Hepatocyte (in vitro differentiated cells): Measurements from ENCODE around the gene ALK. TPM values are rescaled to one million over a fixed set of nuclear protein-coding genes. Genes with fewer than 3 reads are reported as not detected.

Source experiments
- DNase-seq: peaks from one replicate; pipeline ENCODE4 v3.0.0-alpha.2; 2016; ENCODE audit warnings: low spot score
- H2AFZ ChIP-seq: fragments of 200-600 bp; sonication (generic); 2 replicates; pipeline ENCODE4 v1.6.0; 2016; ENCODE audit warnings: antibody characterized with exemption, mild to moderate bottlenecking
- H3K27ac ChIP-seq: fragments of 200-600 bp; sonication (generic); 2 replicates; pipeline ENCODE4 v1.5.1; 2016; ENCODE audit warnings: mild to moderate bottlenecking
- H3K27me3 ChIP-seq: fragments of 200-600 bp; sonication (generic); 2 replicates; pipeline ENCODE4 v1.6.1; 2016
- H3K36me3 ChIP-seq: fragments of 200-600 bp; sonication (generic); replicated peaks from 2 replicates; pipeline ENCODE4 v1.5.1; 2016; ENCODE audit warnings: low read depth; ENCODE audit not compliant: insufficient read depth
- H3K4me1 ChIP-seq: fragments of 200-600 bp; sonication (generic); 2 replicates; pipeline ENCODE4 v1.5.1; 2016; ENCODE audit warnings: mild to moderate bottlenecking, moderate library complexity; ENCODE audit not compliant: insufficient read depth
- H3K4me2 ChIP-seq: fragments of 200-600 bp; sonication (generic); 2 replicates; pipeline ENCODE4 v1.6.0; 2016
- H3K4me3 ChIP-seq: fragments of 200-600 bp; sonication (generic); 2 replicates; pipeline ENCODE4 v1.5.1; 2016; ENCODE audit warnings: mild to moderate bottlenecking
- H3K79me2 ChIP-seq: fragments of 200-600 bp; sonication (generic); 2 replicates; pipeline ENCODE4 v1.6.0; 2017; ENCODE audit warnings: mild to moderate bottlenecking
- H3K9me2 ChIP-seq: fragments of 200-600 bp; sonication (generic); replicated peaks from 2 replicates; pipeline ENCODE4 v1.6.0; 2017; ENCODE audit warnings: mild to moderate bottlenecking; ENCODE audit not compliant: insufficient read depth
- H3K9me3 ChIP-seq: fragments of 200-600 bp; sonication (generic); 2 replicates; pipeline ENCODE4 v1.5.1; 2016; ENCODE audit warnings: low read depth, mild to moderate bottlenecking
- H4K20me1 ChIP-seq: fragments of 200-600 bp; sonication (generic); 2 replicates; pipeline ENCODE4 v1.6.0; 2016; ENCODE audit warnings: mild to moderate bottlenecking; ENCODE audit not compliant: insufficient read depth, poor library complexity, severe bottlenecking
- EZH2 ChIP-seq: fragments of 200-600 bp; sonication (generic); IDR thresholded peaks from 2 replicates; pipeline ENCODE4 v1.6.1; 2016; ENCODE audit warnings: antibody characterized with exemption, mild to moderate bottlenecking, borderline replicate concordance
- EZH2phosphoT487 ChIP-seq: fragments of 200-600 bp; sonication (generic); IDR thresholded peaks from one replicate; pipeline ENCODE4 v1.6.1; 2018; ENCODE audit warnings: antibody characterized with exemption, mild to moderate bottlenecking, low read depth, moderate library complexity; ENCODE audit not compliant: unreplicated experiment, severe bottlenecking
- WGBS: methylation state at CpG from one replicate; pipeline ENCODE4 v1.1.6; 2016; ENCODE audit warnings: low lambda C conversion rate; ENCODE audit errors: missing lambda C conversion rate; 5-methylcytosine and 5-hydroxymethylcytosine counted together
- polyA plus RNA-seq: library from polyadenylated mRNA; unstranded; fragments of >200 nt; fragmentation: Nextera tagmentation; extraction: Ambion mirVana; gene quantifications from 2 replicates; pipeline ENCODE4 v1.2.1, GENCODE V29; 2016
- total RNA-seq: library from RNA; depleted of rRNA; stranded (reverse); fragments of >200 nt; gene quantifications from 2 replicates; pipeline ENCODE4 v1.2.3, GENCODE V29; 2014
- TF ChIP-seq, protein P1 (sequence below): fragments of 200-600 bp; sonication (generic); IDR thresholded peaks from 2 replicates; pipeline ENCODE4 v1.5.1; 2016; ENCODE audit warnings: antibody characterized with exemption, mild to moderate bottlenecking; ENCODE audit not compliant: poor library complexity

Gene ALK
- total and polyA plus RNA-seq, 2 experiments from 2014 or later: 0.16 to 0.27 TPM

GRCh38 chr2:29561181-29561580, 360.2 kb downstream of the ALK start:
- Histone ChIP-seq H3K27ac (no peak overlapping the region), H3K27me3 (peaks cover 3% of the 10 kb centered on the region), H3K4me2 (no peak overlapping the region), H3K4me3 (no peak overlapping the region), H3K9me2 (no peaks in the 10 kb centered on the region), H3K4me1 (no peaks in the 10 kb centered on the region), H3K9me3 (no peaks in the 10 kb centered on the region), H2AFZ (no peak overlapping the region), H3K79me2 (no peaks in the 10 kb centered on the region), H4K20me1 (no peaks in the 10 kb centered on the region), H3K36me3 (no peaks in the 10 kb centered on the region)
- TF ChIP-seq EZH2 (no peak), EZH2phosphoT487 (no peak)
- TF ChIP-seq, protein P1, sequence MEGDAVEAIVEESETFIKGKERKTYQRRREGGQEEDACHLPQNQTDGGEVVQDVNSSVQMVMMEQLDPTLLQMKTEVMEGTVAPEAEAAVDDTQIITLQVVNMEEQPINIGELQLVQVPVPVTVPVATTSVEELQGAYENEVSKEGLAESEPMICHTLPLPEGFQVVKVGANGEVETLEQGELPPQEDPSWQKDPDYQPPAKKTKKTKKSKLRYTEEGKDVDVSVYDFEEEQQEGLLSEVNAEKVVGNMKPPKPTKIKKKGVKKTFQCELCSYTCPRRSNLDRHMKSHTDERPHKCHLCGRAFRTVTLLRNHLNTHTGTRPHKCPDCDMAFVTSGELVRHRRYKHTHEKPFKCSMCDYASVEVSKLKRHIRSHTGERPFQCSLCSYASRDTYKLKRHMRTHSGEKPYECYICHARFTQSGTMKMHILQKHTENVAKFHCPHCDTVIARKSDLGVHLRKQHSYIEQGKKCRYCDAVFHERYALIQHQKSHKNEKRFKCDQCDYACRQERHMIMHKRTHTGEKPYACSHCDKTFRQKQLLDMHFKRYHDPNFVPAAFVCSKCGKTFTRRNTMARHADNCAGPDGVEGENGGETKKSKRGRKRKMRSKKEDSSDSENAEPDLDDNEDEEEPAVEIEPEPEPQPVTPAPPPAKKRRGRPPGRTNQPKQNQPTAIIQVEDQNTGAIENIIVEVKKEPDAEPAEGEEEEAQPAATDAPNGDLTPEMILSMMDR: no peak
- DNase-seq: no peak
- WGBS: 79% methylated on average over 6 of the region's 6 CpGs

- no peaks in the 10 kb centered on the region for H4K20me1 ChIP-seq
- no peak overlapping the region for H3K4me2 ChIP-seq
- no peaks in the 10 kb centered on the region for H3K9me2 ChIP-seq
- H3K36me3 ChIP-seq: no peaks in the 10 kb centered on the region
- TF ChIP-seq EZH2 (no peak), EZH2phosphoT487 (no peak)
- TF ChIP-seq, protein P1: no peak
- no peak overlapping the region for H2AFZ ChIP-seq
- H3K9me3 ChIP-seq: no peaks in the 10 kb centered on the region
- no peak for DNase-seq
- no peaks in the 10 kb centered on the region for H3K4me1 ChIP-seq
- H3K79me2 ChIP-seq: no peaks in the 10 kb centered on the region
- no peak overlapping the region for H3K27ac ChIP-seq
- no peak overlapping the region for H3K4me3 ChIP-seq
- H3K27me3 ChIP-seq: peaks cover 3% of the 10 kb centered on the region
- 91% methylated on average over 5 of the region's 5 CpGs for WGBS
These were observed 360.8 kb downstream of the ALK start for GRCh38 chr2:29560566-29560965.

DNA sequence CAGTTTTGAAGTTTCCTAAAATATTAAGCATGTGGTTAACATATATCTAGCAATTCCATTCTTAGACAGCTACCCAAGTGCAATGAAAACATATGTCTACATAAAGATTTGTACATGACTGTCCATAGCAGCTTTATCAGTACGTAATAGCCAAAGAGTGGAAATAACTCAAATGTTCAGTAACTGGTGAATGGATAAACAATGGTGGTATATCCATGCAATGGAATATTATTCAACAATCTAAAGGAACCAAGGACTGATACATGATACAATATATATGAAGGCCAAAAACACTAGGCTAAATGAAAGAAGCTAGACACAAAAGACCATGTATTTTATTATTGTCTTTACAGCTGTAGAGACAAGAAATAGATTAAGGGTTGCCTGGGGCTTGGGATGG, 361.4 kb downstream of the ALK start:
- no peak overlapping the region for H3K4me3 ChIP-seq
- H3K4me1 ChIP-seq: no peaks in the 10 kb centered on the region
- TF ChIP-seq EZH2phosphoT487: no peak
- TF ChIP-seq, protein P1: no peak
- no peak for TF ChIP-seq EZH2
- H2AFZ ChIP-seq: no peak overlapping the region
- 94% methylated on average over 1 of the region's 1 CpG for WGBS
- H3K27me3 ChIP-seq: peaks cover 1% of the 10 kb centered on the region
- no peak overlapping the region for H3K27ac ChIP-seq
- H3K36me3 ChIP-seq: no peaks in the 10 kb centered on the region
- H3K79me2 ChIP-seq: no peaks in the 10 kb centered on the region
- no peak for DNase-seq
- H3K9me3 ChIP-seq: no peaks in the 10 kb centered on the region
- no peak overlapping the region for H3K4me2 ChIP-seq
- H4K20me1 ChIP-seq: no peaks in the 10 kb centered on the region
- no peaks in the 10 kb centered on the region for H3K9me2 ChIP-seq

- DNase-seq: no peak
- H3K79me2 ChIP-seq: no peaks in the 10 kb centered on the region
- H3K36me3 ChIP-seq: no peaks in the 10 kb centered on the region
- H4K20me1 ChIP-seq: no peaks in the 10 kb centered on the region
- H3K27ac ChIP-seq: no peak overlapping the region
- H3K4me2 ChIP-seq: no peak overlapping the region
- H3K9me3 ChIP-seq: no peaks in the 10 kb centered on the region
- 32% methylated on average over 1 of the region's 1 CpG for WGBS
- no peak for TF ChIP-seq EZH2
- TF ChIP-seq EZH2phosphoT487: no peak
- TF ChIP-seq, protein P1: no peak
- no peak overlapping the region for H3K4me3 ChIP-seq
- no peaks in the 10 kb centered on the region for H3K4me1 ChIP-seq
- H3K27me3 ChIP-seq: no peaks in the 10 kb centered on the region
- H2AFZ ChIP-seq: no peak overlapping the region
- H3K9me2 ChIP-seq: no peaks in the 10 kb centered on the region
These were observed 361.8 kb downstream of the ALK start for GRCh38 chr2:29559578-29559977.
